SW 1271 (cell line): ENCODE data around the gene HSD11B1.
"Not testable (repeated sequence)": the region's sequence is repeated elsewhere in the genome, so short reads cannot be mapped to it uniquely, and the experiment has no call there.

Experiments
- DNase-seq, 2 experiments: peaks; one replicate each; lab custom pipeline; 2025; lab: John Stamatoyannopoulos, UW

The HSD11B1 gene

DNA sequence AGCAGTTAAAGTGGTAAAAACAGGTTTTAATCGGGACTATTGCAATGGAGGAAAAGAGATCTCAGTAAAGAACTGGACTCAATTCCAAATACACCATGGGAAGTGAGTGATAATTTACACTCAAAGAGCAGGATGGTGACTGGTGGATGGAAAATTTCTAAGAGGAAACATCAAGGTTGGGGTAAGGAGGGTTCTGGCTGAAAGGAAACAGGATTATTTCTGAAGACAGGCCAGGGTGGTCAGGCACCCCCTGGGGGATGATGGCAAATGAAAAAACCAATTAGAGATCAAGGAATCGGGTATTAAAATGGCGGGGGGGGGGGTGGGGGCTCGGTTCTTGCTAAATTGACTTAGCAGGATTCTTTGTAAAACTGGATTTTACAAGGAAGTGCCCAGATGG, 12.3 kb upstream of the HSD11B1 start:
- DNase-seq, result no peak

DNA sequence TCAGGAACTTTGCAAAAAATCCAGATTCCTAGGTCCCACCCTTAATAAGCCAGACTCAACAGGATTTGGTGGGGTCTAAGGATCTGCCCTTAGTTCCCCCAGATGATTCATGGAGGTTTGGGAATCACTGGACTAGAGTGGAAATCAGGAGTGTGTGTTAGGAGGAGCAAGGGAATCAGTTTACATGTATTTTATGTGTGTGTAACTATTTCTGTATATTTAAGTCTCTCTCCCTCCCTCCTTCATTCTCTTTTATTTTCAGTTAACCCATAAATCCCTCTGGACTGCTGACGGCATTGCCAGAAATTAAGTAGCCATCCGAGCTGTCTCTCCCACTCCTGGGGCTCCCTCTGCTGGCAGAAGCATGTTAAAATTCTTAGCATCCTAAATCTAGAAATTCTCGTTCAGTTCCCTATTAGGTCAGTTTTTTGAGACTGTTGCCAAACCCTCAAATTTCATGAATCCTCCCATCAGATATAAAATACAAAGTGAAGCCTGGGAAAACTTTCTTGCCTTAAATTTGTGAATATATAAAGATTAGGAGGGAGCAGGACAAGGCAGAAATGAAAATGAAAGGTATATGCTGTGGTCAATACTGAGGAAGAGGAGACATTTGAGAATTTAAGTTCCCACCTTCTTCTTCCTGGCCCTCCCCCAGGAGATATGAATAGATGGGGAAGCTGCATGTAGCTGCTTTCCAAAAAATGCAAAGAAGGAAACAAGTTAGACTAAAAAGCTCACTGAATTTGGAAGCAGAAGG, 11.7 kb upstream of the HSD11B1 start:
- DNase-seq, result peak in 1 of 2 experiments; percentile 48

DNA sequence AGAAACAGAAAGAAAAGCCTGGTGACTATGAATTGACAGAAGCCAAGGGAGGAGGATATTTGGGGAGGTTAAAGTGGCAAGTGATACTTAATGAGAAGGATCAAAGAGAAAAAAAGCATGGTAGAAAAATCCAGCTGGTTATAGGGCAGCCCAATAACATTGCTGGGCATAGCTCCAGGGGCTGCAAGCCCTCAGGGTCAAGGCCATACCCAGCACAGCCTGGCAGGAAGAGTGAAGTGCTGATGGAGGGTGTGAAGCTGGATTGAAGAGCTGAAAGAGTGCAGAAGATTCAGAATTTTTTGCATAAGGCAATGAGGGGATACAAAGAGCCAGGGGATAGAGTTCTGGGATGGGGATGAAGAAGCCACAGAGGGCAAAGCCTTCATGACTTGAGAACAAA, 8.0 kb upstream of the HSD11B1 start:
- DNase-seq, result no peak

DNA sequence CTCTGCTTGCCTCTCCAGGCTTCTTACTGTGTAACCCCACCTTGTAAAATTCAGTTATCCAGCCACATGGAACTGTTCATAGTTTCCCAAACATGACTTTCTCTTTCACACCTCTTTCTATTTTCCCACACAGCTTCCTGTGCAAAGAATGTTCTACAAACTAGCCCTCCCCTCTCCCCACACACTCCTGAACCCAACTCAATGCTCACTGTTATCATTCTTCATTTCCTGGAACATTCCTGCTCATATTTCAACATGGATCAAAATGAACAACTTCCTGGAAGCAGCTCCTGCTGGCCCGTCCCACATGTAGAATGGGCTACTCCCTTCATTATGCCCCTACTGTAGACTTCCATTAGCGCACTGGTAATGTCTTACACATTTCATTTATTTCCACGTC, 7.5 kb upstream of the HSD11B1 start:
- DNase-seq, result no peak

DNA sequence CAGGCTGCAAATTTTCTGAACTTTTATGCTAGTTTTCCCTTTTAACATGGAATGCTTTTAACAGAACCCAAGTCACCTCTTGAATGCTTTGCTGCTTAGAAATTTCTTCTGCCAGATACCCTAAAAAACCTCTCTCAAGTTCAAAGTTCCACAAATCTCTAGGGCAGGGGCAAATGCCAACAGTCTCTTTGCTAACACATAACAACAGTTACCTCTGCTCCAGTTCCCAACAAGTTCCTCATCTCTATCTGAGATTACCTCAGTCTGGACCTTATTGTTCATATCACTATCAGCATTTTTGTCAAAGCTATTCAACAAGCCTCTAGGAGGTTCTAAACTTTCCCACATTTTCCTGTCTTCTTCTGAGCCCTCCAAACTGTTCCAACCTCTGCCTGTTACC, 4.0 kb upstream of the HSD11B1 start:
- DNase-seq, result not testable (repeated sequence)

DNA sequence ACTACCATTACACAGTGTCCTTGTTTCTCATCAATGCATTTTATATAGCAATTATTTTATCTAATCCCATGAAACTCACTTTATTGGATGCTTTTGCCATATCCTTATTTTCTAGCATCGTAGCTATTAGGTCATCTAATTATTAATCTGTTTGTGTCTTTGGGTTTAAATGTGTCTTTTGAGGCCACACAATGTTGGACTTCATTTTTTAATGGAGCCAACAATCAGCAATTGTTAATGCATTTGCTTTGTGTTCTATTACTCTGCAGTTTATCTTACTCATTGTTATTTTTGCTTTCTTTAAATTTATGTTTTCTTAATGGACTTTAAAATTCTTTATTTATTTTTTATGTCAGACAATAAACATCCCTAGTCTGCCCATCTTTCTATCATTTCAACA, 1.8 kb upstream of the HSD11B1 start:
- no peak for DNase-seq

DNA sequence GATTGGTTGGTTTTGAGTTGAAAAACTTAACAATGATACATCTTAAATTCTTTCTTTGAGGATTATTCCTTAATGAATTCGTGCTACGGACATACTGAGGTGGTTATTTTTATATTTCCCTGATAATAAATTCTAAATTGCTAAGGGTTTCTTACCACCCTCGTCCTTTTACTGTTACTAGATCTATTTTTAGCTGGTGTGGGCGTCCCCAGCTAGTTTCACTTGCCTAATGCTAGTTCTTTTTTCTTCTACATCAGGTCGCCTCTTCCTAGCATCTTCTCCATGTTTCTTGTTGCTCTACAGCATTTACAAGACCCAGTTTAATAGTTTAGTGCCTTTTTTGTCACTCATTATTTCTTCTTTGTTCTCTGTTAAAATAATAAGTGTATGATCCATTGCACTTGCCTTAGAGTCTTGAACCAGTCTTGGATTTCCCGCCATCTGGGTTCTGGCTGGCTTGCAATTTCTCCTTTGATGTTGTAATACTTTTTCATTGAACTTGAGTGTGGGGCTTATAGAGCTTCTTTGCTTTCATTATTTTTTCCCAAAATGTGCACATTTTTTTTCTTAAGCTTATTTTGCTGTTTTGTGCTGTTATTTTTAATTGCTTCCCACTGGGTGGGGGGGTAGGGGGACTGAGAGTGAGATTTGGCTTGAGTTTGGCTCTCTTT, 677 bp upstream of the HSD11B1 start:
- no peak for DNase-seq

DNA sequence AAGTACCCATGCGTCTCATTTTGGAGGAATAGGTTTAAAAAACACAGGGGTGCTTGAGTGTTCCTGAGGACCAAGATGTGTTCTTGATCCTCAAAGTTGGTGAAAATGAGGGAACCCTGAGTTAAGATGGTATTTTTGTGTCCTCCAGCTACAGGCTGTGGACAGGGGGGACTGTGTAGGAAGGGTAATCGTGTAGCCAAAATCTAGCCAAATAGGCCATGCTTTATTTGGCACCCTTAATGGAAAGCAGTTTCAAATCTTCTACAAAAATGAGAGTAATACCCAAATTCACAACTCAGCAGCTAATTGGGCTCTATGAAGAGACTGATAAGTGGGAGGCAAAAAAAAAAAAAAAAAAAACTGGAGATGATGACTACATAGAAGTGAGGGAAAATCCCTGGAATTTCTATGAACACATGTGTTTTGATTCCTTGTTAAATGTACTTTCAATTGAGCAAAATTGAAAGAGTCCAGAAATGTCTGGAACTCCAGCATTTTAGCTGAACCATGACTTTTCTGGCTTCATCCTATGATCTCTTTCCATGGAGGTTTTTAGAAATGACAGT, 470 bp downstream of the HSD11B1 start:
- no peak for DNase-seq

DNA sequence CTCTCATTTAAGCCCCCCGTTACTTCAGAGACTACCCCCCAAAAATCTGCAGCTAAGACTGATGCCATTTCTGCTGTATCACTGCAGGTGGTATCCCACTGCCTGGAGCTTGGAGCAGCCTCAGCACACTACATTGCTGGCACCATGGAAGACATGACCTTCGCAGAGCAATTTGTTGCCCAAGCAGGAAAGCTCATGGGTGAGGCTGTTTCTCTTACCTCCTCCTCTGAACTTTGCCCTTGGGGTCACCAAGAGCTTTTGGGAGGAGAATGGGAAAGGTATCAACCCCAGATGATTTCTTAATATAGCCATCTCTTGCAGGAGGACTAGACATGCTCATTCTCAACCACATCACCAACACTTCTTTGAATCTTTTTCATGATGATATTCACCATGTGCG, 2.0 kb downstream of the HSD11B1 start:
- DNase-seq, result no peak

DNA sequence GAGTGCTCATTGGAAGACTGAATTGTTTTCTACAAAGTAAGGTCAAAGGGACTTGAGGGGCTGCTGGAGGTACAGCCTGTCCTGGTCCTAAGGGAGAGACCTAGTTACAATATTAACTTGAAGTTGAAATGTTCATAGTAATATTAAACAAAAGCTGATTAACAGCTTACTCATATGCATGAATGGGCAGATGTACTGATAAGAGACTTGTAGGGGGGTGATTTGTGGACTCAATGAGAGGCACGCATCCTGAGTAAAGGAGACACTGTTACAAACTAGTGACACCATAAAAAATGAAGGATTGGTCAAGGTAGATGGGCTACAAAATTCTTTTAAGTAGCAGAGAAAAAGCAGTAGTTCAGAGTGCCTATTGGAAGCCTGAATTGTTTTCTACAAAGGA, 2.7 kb downstream of the HSD11B1 start:
- DNase-seq, result no peak

DNA sequence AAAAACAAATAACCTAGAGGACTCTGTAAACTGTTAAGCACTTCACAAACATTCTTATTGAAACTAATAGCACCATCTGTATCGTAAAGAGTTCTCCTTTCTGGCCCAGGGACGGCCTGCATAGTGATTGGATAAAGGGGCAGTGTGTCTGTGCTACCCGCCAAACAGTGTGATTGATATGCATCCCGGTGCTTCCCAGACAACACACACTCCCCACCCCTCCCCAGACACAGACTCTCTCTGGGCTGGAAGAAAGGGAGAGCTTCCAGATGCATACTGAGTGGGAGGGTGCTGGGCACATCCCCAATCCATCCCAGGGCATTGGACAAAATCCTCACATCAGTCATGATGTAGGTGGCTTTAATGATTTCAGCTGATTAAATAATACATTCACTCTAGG, 3.7 kb downstream of the HSD11B1 start:
- no peak for DNase-seq

DNA sequence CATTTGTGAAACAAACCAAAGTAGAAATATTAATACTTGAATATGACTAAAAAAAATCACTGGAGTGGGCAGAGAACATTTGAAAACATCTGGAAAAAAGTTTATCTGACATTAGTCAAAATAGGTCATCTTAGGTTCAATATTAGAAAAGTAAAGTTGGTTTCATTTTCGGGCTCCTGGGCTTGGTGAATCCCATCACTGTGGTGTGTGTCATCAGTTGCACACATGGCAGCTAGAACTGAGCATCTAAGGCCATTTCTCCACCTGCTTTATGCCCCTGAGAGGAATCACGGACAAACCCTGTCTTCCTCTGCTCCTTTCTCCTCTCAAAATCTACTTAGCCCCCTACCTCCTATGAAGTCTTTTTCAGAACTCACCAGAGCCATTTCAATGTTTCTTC, 5.4 kb downstream of the HSD11B1 start:
- no peak for DNase-seq

DNA sequence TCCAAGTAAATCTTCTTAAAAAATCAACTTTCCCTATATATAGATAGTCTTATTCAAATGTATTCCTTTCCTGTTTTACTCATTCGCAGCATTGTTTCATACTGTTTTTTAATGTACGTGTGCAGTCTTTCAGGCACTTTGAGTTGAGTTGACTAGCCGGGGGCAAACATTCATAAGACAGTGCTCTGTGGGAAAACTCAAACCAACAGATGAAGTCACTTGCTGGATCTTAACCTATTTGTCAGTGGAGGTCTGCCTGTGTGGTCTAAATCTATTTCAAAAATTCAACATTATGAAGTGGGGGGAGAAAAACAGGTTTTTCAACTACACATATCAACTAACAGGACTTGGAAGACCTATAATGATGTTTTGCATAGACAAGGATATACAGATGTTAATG, 6.2 kb downstream of the HSD11B1 start:
- DNase-seq, result no peak

DNA sequence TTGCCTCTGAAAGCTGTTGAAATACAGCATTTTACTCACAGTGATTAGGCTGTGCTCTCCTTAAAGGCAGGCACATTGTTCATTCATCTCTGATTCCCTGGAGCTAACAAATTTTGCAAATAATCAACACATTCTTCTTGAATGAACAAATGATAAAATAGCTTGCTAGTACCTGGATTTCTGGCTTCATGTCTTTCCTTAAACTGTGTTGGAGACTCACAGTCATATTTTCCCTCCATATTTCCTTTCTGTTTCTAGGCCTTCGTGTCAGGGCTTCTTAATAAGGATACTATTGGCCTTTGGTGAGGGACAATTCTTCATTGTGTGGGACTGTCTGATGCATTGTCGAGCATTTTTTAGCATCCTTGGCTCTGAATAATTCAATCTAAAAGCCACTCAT, 9.7 kb downstream of the HSD11B1 start:
- DNase-seq, result no peak

DNA sequence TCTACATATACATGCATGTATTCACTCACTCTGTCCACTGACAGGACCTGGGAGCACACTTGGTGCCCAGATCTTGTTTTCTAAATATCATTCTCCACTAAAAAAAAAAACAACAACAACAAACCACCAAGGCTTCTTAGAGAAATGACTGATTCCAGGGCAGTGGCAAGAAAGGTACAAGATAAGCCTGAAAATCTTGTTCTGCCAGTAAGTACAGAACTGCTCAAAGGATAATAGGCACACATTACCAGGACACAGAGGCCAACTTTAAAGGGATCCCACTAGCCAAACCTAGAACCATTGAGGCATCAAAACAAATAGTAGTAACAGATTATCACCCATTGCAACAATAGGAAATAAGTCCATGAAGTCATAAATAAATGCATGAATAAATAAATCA, 10.7 kb downstream of the HSD11B1 start:
- no peak for DNase-seq

DNA sequence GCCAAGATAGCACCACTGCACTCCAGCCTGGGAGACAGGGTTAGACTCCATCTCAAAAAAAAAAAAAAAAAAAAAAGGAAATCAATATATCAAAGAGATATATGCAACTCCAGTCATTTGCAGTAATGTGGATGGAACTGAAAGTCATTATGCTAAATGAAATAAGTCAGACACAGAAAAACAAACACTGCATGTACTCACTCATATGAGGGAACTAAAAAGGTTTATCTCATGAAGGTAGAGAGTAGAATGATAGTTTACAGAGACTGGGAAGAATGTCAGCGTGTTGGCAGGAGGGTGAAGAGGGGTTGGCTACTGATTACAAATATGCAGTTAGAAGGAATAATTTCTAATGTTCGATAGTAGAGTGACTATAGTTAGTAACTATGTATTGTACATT, 13.2 kb downstream of the HSD11B1 start:
- DNase-seq, result no peak

DNA sequence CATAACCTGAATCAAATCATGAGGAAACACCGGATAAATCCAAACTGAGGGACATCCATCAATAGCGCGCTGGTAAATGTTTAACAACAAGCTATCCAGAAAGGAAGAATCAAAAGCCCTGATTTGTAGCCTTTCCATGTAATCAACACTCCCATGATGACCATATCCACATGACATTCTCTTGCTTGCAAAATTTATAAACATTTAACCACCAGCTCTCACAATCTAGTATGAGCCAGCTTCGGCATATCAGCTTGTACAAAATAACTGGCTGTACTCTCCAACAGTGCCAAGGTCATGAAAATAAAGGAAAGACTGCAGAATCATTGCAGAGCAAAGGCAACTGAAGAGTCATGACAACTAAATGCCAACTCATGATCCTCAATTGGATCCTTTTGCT, 15.7 kb downstream of the HSD11B1 start:
- no peak for DNase-seq

DNA sequence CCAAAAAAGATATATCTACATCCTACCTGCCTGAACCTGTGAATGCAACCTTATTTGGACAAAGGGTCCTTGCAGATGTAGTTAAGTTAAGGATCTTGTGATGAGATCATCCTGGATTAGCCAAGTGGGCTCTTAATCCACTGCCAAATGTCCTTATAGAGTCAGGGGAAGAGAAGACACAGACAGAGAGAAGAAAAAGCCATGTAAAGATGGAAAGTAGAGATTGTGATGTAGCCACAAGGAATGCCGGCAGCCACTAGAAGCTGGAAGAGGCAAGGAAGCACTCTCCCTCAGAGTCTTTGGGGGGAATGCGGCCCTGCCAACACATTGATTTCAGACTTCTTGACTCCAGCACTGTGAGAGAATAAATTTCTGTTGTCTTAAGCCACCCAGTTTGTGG, 16.2 kb downstream of the HSD11B1 start:
- DNase-seq, result no peak

DNA sequence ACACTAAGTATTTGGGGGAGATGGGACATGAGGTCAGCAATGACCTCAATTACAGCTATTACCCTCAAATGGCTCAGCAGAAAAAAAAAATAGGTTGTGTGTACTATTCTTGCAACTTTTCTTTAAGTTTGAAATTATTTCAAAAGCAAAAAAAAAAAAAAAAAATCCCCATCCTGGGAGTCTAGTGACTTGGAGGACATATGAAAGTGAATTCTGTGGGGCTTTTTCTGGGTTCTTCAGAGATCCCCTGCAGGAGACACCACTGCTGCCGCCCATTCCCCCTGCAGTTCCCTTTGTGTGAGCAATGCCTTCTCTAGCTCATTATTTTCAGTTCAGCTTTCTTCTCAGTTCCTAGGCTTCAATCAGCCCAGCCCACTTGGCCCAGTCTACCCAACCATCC, 16.7 kb downstream of the HSD11B1 start:
- no peak for DNase-seq

DNA sequence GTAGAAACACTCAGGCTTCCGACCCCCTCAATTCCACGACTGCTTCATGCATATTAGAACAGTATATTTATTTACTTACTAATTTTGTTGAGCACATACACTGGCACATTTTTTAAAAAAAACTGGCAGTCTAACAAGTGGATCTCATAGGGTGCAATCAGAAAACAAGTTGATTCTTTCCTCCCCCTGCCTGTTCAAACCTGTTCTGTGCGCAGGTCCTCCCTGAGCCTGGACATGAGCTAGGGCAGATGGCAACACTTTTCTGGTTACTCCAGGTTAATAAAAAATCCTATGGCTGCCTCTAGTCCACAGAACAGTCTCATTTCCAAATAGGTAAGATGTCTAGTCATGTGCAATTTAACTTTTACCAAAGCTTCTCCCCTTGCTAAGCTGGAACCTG, 18.6 kb downstream of the HSD11B1 start:
- DNase-seq, result no peak

DNA sequence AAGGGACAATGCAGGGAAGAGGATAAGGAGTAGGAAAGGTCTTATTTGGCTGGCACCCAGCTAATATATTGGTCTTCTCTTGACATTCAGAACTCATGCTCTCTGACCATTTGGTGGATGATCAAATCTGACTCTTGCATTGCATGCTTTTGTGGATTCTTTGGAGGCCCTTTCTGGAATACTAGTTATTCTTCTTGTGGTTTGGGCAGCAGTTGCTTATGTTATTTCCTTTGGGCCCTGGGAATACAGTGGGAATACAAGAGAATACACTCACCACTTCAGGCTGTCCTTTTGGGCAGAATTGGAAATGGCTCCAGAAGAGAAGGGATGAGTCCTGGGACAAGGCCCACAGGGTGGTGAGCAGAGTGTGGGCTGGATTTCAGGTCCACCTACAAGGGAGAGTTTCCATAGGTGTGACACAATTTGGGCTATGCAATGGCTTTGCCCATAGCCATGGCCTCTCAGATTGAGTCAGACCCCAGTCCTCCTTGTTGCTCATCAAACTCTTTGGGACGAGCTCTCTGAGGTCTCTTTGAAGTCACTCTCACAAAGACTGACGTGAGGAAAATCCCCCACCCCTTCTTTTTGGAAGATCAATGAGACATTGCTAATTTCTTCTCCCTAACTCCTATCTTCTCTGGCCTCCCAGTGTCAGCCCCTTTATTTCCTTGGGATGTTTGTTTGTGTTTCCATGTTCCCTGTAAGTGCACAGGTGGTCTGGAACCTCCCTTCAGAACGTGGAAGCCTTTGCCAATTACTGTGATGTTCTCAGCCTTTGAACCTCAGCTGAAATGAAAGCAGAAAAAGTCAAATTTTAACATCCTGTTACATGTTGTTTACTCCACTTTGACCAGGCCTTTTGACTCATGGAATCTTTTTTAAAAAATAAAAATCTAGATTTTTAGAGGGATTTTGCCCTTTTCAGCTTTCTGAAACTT, 19.4 kb downstream of the HSD11B1 start:
- DNase-seq, result no peak

DNA sequence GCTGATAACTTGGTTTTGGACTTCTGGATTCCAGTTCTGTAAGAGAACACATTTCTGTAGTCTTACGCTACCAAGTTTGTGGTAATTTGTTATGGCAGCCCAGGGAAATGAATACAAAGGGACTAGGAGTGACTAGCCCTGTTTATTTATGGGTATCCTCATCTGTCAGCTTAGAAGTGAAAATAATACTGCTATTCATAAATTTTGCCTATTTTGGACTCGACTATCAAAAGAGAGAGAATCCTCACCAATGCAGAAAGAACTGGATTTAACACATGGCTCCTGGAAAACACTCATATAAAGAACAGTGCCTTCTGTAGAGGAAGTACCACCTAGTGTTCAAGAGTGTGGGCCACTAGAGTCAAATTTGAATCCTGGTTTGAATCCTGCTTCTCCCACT, 22.6 kb downstream of the HSD11B1 start:
- no peak for DNase-seq

DNA sequence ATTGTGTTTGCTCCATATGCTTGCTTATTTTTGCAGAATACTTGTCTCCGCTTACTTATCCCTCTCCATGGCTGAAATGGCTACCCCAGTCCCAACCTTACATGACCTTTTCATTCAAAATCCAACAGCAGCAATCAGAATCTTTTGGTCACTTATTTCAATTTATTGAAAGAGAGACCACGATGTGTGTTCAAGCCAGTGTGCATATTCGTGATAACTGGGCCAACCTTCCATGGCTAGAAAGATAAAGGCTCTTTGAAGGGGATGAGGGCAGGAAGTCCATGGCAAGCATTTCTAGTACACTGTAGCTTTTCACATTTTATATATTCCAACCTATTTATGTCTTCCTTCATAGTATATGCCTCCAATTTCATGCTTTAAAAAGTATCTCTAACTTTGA, 23.1 kb downstream of the HSD11B1 start:
- DNase-seq, result no peak
